PFSK-1 (cell line): ENCODE measurements around the gene COL25A1.

Source experiments
- FOXP2 ChIP-seq: optimal IDR thresholded peaks from 2 replicates; pipeline ENCODE3; 2011; ENCODE audit warnings: borderline replicate concordance, control low read depth, inconsistent platforms; ENCODE audit not compliant: insufficient read depth; ENCODE audit errors: extremely low read length, extremely low read depth
- POLR2AphosphoS5 ChIP-seq: IDR thresholded peaks from 2 replicates; pipeline ENCODE4 v1.6.1; 2012; ENCODE audit warnings: low read depth, mild to moderate bottlenecking, control low read depth, low read length, moderate library complexity
- SIN3A ChIP-seq: IDR thresholded peaks from 2 replicates; pipeline ENCODE4 v1.6.1; 2012; ENCODE audit warnings: mild to moderate bottlenecking, low read length, moderate library complexity, borderline replicate concordance; ENCODE audit not compliant: insufficient read depth
- TAF1 ChIP-seq: IDR thresholded peaks from 2 replicates; pipeline ENCODE4 v1.6.1; 2012; ENCODE audit warnings: low read length, control low read depth, borderline replicate concordance; ENCODE audit not compliant: insufficient read depth
- TF ChIP-seq, protein P1 (sequence below), 2 experiments: IDR thresholded peaks; 2 replicates each; pipeline versions ENCODE4 v1.6.1 to v1.8.0; 2011 to 2012; ENCODE audit warnings: low read depth in 2 of 2, low read length in 2 of 2, control low read depth in 1 of 2, inconsistent platforms in 1 of 2, mild to moderate bottlenecking in 1 of 2, moderate library complexity in 1 of 2; ENCODE audit not compliant: insufficient read depth in 1 of 2

DNA sequence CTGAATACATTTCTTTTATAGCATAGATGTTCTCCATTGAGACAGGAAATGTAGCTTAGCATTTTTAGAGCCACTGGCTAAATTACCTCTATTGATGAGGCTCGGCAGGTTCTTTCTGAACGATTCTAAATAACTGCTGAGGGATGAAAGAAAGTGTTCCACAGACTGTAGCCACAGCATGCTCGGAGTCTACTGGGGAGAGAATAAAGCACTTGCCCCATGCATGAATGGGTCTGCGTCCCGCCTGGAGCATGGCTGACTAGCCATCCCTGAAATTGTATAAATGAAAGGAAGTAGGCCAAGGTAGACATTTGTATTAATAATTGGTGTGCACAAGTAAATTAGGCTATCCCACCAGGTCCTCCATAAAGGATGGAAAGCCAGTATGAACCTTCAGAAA, 269.8 kb downstream of the COL25A1 start:
- TF ChIP-seq POLR2AphosphoS5 (no peak), FOXP2 (no peak), TAF1 (no peak), SIN3A (no peak)
- TF ChIP-seq, protein P1, sequence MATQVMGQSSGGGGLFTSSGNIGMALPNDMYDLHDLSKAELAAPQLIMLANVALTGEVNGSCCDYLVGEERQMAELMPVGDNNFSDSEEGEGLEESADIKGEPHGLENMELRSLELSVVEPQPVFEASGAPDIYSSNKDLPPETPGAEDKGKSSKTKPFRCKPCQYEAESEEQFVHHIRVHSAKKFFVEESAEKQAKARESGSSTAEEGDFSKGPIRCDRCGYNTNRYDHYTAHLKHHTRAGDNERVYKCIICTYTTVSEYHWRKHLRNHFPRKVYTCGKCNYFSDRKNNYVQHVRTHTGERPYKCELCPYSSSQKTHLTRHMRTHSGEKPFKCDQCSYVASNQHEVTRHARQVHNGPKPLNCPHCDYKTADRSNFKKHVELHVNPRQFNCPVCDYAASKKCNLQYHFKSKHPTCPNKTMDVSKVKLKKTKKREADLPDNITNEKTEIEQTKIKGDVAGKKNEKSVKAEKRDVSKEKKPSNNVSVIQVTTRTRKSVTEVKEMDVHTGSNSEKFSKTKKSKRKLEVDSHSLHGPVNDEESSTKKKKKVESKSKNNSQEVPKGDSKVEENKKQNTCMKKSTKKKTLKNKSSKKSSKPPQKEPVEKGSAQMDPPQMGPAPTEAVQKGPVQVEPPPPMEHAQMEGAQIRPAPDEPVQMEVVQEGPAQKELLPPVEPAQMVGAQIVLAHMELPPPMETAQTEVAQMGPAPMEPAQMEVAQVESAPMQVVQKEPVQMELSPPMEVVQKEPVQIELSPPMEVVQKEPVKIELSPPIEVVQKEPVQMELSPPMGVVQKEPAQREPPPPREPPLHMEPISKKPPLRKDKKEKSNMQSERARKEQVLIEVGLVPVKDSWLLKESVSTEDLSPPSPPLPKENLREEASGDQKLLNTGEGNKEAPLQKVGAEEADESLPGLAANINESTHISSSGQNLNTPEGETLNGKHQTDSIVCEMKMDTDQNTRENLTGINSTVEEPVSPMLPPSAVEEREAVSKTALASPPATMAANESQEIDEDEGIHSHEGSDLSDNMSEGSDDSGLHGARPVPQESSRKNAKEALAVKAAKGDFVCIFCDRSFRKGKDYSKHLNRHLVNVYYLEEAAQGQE (IDR thresholded peaks at IDR 0.05; ENCODE audit: insufficient read depth in 1 of 2, low read depth in 2 of 2, low read length in 2 of 2) = no peak
